Kidney glomerular epithelial cell (primary cell): ENCODE measurements around the gene GTPBP3.
"Not testable (repeated sequence)": the region's sequence is repeated elsewhere in the genome, so short reads cannot be mapped to it uniquely, and the experiment has no call there.

Source experiments
- DNase-seq: peaks from one replicate; lab custom pipeline; 2025; lab: John Stamatoyannopoulos, UW

Gene GTPBP3

GRCh38 chr19:17336872-17337674 lies at the start of gene GTPBP3:
Gene GTPBP3 (plus strand): TSS chr19:17337553. CDS start chr19:17337612, 59 bp downstream.
- peak; percentile 96 for DNase-seq

- peak; percentile 37 for DNase-seq
Measured at GRCh38 chr19:17289489-17289888, 47.9 kb upstream of the GTPBP3 start.

GRCh38 chr19:17292301-17293074 lies 44.9 kb upstream of the GTPBP3 start:
- peak; percentile 63 for DNase-seq

GRCh38 chr19:17293605-17294004 lies 43.7 kb upstream of the GTPBP3 start:
- no peak for DNase-seq

- no peak for DNase-seq
Measured at GRCh38 chr19:17294051-17294891, 43.1 kb upstream of the GTPBP3 start.

GRCh38 chr19:17295551-17295950 lies 41.8 kb upstream of the GTPBP3 start:
- not testable (repeated sequence) for DNase-seq

- DNase-seq, result peak; percentile 59
Measured at GRCh38 chr19:17296273-17296672, 41.1 kb upstream of the GTPBP3 start.

- no peak for DNase-seq
Measured at GRCh38 chr19:17296976-17297375, 40.4 kb upstream of the GTPBP3 start.

GRCh38 chr19:17300992-17301619 lies 36.2 kb upstream of the GTPBP3 start:
- DNase-seq, result no peak

GRCh38 chr19:17302391-17303166 lies 34.8 kb upstream of the GTPBP3 start:
- DNase-seq, result no peak

- peak; percentile 91 for DNase-seq
Measured at GRCh38 chr19:17303167-17303939, 34.0 kb upstream of the GTPBP3 start, which contains the start of gene ABHD8. Gene ABHD8 (minus strand): TSS chr19:17303425. CDS start chr19:17301616, 1,809 bp downstream.

- DNase-seq, result no peak
Measured at GRCh38 chr19:17303940-17304267, 33.4 kb upstream of the GTPBP3 start.

- DNase-seq, result no peak
Measured at GRCh38 chr19:17304386-17305215, 32.8 kb upstream of the GTPBP3 start.

GRCh38 chr19:17305216-17305516 lies 32.2 kb upstream of the GTPBP3 start:
- no peak for DNase-seq

- peak; percentile 100 for DNase-seq
Measured at GRCh38 chr19:17305517-17306284, 31.7 kb upstream of the GTPBP3 start, which contains the start of gene MRPL34. Gene MRPL34 (plus strand): TSS chr19:17305872. CDS start chr19:17305893, 21 bp downstream.

GRCh38 chr19:17306285-17306714 lies 31.1 kb upstream of the GTPBP3 start:
- DNase-seq, result no peak

GRCh38 chr19:17307876-17308377 lies 29.4 kb upstream of the GTPBP3 start:
- DNase-seq, result no peak
